ENCODE results near the gene PLPP4. TPM values are rescaled to one million over a fixed set of nuclear protein-coding genes. Genes with fewer than 3 reads are reported as not detected.

The PLPP4 gene
- total RNA-seq, 4 donors from 2014 or later, result 2.5 TPM; not detected in 3

DNA sequence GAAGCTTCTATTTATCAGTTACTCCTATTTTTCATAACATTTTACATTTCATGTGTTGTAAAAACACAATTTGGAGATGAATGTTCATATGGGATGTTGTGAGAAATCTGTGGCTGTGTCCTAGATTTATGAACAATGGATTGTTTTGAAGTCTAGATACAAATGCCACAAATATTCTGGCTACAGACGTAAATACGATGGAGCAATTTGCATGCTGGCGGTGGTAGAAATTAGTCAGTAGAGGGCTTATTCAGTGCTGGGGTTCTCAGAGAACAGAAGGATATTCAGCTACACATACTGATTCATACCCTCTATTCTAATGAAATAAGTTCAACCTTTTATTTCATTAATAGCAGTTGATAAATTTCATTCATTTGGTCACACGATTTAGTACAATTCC lies 48.8 kb downstream of the PLPP4 start:
- H3K4me1 ChIP-seq, result no peaks in the 10 kb centered on the region
- H3K27me3 ChIP-seq, result peaks cover 6% of the 10 kb centered on the region
- TF ChIP-seq POLR2A (IDR thresholded peaks at IDR 0.05), result no peak
- no peak for TF ChIP-seq POLR2AphosphoS5 (IDR thresholded peaks at IDR 0.05)
- TF ChIP-seq, protein P1, sequence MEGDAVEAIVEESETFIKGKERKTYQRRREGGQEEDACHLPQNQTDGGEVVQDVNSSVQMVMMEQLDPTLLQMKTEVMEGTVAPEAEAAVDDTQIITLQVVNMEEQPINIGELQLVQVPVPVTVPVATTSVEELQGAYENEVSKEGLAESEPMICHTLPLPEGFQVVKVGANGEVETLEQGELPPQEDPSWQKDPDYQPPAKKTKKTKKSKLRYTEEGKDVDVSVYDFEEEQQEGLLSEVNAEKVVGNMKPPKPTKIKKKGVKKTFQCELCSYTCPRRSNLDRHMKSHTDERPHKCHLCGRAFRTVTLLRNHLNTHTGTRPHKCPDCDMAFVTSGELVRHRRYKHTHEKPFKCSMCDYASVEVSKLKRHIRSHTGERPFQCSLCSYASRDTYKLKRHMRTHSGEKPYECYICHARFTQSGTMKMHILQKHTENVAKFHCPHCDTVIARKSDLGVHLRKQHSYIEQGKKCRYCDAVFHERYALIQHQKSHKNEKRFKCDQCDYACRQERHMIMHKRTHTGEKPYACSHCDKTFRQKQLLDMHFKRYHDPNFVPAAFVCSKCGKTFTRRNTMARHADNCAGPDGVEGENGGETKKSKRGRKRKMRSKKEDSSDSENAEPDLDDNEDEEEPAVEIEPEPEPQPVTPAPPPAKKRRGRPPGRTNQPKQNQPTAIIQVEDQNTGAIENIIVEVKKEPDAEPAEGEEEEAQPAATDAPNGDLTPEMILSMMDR (IDR thresholded peaks at IDR 0.05), result no peak
- TF ChIP-seq EP300 (IDR thresholded peaks at IDR 0.05), result no peak
- no peaks in the 10 kb centered on the region for H3K36me3 ChIP-seq
- H3K9me3 ChIP-seq, result no peaks in the 10 kb centered on the region
- no peak for ATAC-seq
- H3K27ac ChIP-seq, result no peak overlapping the region
- WGBS, 2 donors (ENCODE audit: low coverage in 1 of 2), result 80 to 87% methylated on average over 4 of the region's 4 CpGs
- no peak overlapping the region for H3K4me3 ChIP-seq

DNA sequence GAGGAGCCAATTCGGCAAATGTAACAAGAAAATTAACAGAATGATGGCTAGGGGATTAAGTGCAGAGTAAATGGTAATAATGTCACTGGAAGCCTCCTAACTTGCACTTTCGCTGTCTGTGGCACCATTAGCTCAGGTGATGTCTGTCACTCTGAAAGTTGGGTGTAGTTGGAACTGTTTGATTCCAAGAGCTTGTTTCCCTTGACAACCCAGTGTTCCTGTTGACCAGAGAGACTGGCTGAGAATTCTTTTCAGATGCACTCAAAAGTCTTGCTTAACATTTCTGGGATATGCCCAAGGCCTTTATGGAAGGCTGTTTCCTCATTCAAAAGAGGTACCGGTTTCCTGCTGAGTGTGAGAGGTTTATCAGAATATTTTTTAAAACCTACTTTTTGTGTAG lies 49.6 kb downstream of the PLPP4 start:
- H3K4me1 ChIP-seq, result no peaks in the 10 kb centered on the region
- H3K36me3 ChIP-seq, result no peaks in the 10 kb centered on the region
- no peak for ATAC-seq
- H3K27me3 ChIP-seq, result peaks cover 9% of the 10 kb centered on the region
- H3K27ac ChIP-seq, result no peak overlapping the region
- no peaks in the 10 kb centered on the region for H3K9me3 ChIP-seq
- H3K4me3 ChIP-seq, result no peak overlapping the region
- TF ChIP-seq POLR2AphosphoS5 (IDR thresholded peaks at IDR 0.05) (no peak), EP300 (IDR thresholded peaks at IDR 0.05) (no peak), POLR2A (IDR thresholded peaks at IDR 0.05) (no peak)
- TF ChIP-seq, protein P1 (IDR thresholded peaks at IDR 0.05), result no peak
- WGBS, 2 donors (ENCODE audit: low coverage in 1 of 2), result 69 to 79% methylated on average over 2 to 3 of the region's 3 CpGs

DNA sequence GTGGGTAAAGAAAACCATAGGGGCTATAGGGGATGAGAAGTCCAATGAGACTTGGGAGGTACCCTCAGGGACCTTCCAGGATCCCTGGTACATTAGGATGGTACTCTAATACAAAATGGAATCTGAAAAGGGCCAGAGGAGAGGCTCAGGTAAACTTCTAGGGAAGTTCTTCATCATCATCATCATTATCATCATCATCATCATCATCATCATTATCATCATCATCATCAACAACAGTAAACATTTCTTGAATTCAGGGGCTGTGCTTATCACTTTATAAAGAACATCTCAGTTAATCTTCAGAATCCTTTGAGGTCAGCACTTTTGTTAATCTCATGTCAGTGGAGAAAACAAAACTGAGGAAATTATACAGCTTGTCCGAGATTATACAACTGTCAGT lies 50.1 kb downstream of the PLPP4 start:
- no peaks in the 10 kb centered on the region for H3K4me1 ChIP-seq
- ATAC-seq, result no peak
- 67 to 100% methylated on average over 1 of the region's 1 CpG for WGBS, 2 donors (ENCODE audit: low coverage in 1 of 2)

DNA sequence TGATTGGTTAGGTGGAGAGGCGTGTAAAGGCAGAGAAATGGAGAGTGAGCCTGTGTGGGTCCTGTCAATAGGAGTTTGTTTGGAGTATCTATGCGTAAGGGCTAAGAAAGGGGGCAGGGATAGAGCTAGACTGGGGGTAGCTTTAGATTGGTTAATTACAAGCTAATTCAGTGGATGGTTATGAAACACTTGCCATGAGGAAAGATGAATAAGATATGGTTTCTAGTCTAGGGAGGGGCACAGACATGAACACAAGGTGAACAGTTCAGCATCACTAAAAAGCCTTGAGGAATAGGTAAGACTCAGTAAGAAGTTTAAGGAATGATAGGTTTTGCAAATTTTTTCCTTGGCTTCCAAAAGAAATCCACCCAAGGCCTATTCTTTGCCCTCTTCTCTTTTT lies 50.6 kb downstream of the PLPP4 start:
- no peak for ATAC-seq
- Histone ChIP-seq H3K36me3 (no peaks in the 10 kb centered on the region), H3K9me3 (no peaks in the 10 kb centered on the region), H3K4me1 (no peaks in the 10 kb centered on the region), H3K27me3 (peaks cover 10% of the 10 kb centered on the region), H3K27ac (no peak overlapping the region), H3K4me3 (no peak overlapping the region)
- TF ChIP-seq POLR2AphosphoS5 (IDR thresholded peaks at IDR 0.05) (no peak), EP300 (IDR thresholded peaks at IDR 0.05) (no peak), POLR2A (IDR thresholded peaks at IDR 0.05) (no peak)
- TF ChIP-seq, protein P1 (IDR thresholded peaks at IDR 0.05), result no peak
- WGBS, 2 donors (ENCODE audit: low coverage in 1 of 2), result 42 to 63% methylated on average over 2 of the region's 2 CpGs

More for the DNA sequence above, 50.1 kb downstream of the PLPP4 start:
- H3K4me3 ChIP-seq, result no peak overlapping the region
- H3K27ac ChIP-seq, result no peak overlapping the region
- no peaks in the 10 kb centered on the region for H3K36me3 ChIP-seq
- peaks cover 10% of the 10 kb centered on the region for H3K27me3 ChIP-seq
- H3K9me3 ChIP-seq, result no peaks in the 10 kb centered on the region
- TF ChIP-seq, protein P1 (IDR thresholded peaks at IDR 0.05), result no peak
- no peak for TF ChIP-seq EP300 (IDR thresholded peaks at IDR 0.05)
- no peak for TF ChIP-seq POLR2AphosphoS5 (IDR thresholded peaks at IDR 0.05)
- TF ChIP-seq POLR2A (IDR thresholded peaks at IDR 0.05), result no peak

DNA sequence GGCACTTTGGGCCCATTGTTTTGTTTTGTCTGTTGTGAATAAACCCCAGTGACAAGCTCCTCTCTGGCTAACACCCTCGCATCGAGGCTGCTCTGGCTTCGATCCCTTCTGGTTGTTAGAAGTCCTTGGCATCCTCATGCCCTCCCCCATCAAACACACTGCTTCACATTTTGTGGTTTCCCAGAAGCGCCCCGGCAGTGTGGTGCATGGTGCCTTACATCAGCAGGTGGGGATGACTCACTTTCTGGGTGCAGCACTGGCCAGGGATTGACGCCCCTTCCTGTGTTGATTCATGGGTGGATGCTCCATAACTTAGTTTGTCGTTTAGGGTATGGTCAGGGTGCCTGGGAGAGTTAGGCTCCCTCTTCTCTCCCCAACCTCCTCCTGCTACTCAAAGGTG lies 51.4 kb downstream of the PLPP4 start:
- WGBS, 2 donors (ENCODE audit: low coverage in 1 of 2), result 33 to 70% methylated on average over 1 to 7 of the region's 7 CpGs
- H3K27me3 ChIP-seq, result peaks cover 5% of the 10 kb centered on the region

More for the DNA sequence above, 51.4 kb downstream of the PLPP4 start:
- H3K27ac ChIP-seq, result no peak overlapping the region
- H3K9me3 ChIP-seq, result no peaks in the 10 kb centered on the region
- no peak for ATAC-seq
- no peaks in the 10 kb centered on the region for H3K4me1 ChIP-seq
- no peak overlapping the region for H3K4me3 ChIP-seq
- H3K36me3 ChIP-seq, result no peaks in the 10 kb centered on the region
- TF ChIP-seq, protein P1 (IDR thresholded peaks at IDR 0.05), result no peak
- TF ChIP-seq POLR2AphosphoS5 (IDR thresholded peaks at IDR 0.05) (no peak), POLR2A (IDR thresholded peaks at IDR 0.05) (no peak), EP300 (IDR thresholded peaks at IDR 0.05) (no peak)
